ENCODE data around the gene MYH4. TPM values are rescaled to one million over a fixed set of nuclear protein-coding genes. Genes with fewer than 3 reads are reported as not detected.

Gene MYH4
- total RNA-seq, 1 donor from 2014 or later, result not detected

DNA sequence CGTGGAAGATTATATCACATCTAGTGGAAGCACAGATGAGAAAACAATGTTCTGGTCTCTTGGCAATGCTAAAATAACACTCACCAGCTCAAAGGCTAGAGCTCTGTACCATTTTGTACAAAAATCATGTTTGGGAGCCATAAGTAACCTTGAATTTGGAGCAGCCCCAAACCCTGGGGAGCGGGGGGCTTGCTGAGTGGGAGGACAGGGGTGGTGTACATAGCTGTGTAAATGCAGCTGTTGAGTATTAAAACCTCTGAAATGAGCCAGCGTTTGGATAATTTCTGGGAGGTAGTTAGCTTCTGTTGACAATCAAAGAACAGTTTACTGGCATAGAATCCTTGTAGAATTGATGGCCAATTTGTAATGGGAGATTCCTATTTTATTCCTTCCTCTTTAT lies 51.9 kb downstream of the MYH4 start:
- H3K27me3 Mint-ChIP-seq (ENCODE audit: low read depth, unreplicated experiment), result no peaks in the 10 kb centered on the region
- FAIRE-seq, result no peak
- TF ChIP-seq, protein P1, sequence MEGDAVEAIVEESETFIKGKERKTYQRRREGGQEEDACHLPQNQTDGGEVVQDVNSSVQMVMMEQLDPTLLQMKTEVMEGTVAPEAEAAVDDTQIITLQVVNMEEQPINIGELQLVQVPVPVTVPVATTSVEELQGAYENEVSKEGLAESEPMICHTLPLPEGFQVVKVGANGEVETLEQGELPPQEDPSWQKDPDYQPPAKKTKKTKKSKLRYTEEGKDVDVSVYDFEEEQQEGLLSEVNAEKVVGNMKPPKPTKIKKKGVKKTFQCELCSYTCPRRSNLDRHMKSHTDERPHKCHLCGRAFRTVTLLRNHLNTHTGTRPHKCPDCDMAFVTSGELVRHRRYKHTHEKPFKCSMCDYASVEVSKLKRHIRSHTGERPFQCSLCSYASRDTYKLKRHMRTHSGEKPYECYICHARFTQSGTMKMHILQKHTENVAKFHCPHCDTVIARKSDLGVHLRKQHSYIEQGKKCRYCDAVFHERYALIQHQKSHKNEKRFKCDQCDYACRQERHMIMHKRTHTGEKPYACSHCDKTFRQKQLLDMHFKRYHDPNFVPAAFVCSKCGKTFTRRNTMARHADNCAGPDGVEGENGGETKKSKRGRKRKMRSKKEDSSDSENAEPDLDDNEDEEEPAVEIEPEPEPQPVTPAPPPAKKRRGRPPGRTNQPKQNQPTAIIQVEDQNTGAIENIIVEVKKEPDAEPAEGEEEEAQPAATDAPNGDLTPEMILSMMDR (IDR thresholded peaks at IDR 0.05; ENCODE audit: insufficient read depth, low read depth, low read length), result no peak
- TF ChIP-seq EZH2 (IDR thresholded peaks at IDR 0.05; ENCODE audit: insufficient read depth, low read length), result no peak
- H3K4me1 ChIP-seq (ENCODE audit: insufficient read depth, low read length), result no peaks in the 10 kb centered on the region
- H3K9me3 Mint-ChIP-seq (ENCODE audit: unreplicated experiment), result peaks cover 2% of the 10 kb centered on the region
- no peaks in the 10 kb centered on the region for H3K9me3 ChIP-seq (ENCODE audit: insufficient read depth, low read depth, low read length)
- H4K20me1 ChIP-seq (ENCODE audit: insufficient read depth, low read length), result no peaks in the 10 kb centered on the region
- no peaks in the 10 kb centered on the region for H3K36me3 Mint-ChIP-seq (ENCODE audit: low read depth, unreplicated experiment)
- H3K9ac ChIP-seq (ENCODE audit: low read length), result no peak overlapping the region
- no peak overlapping the region for H3K27ac Mint-ChIP-seq (ENCODE audit: unreplicated experiment)
- DNase-seq (ENCODE audit: low read depth), result no peak
- H3K4me3 ChIP-seq (ENCODE audit: insufficient read depth, low read depth, low read length), result no peak overlapping the region
- H3K27ac ChIP-seq (ENCODE audit: low read depth, low read length), result no peak overlapping the region
- no peaks in the 10 kb centered on the region for H3K79me2 ChIP-seq (ENCODE audit: insufficient read depth, low read length)
- no peak overlapping the region for H3K4me2 ChIP-seq (ENCODE audit: low read length)
- H2AFZ ChIP-seq (ENCODE audit: low read depth, low read length), result no peak overlapping the region
- H3K4me3 Mint-ChIP-seq (ENCODE audit: unreplicated experiment), result no peak overlapping the region
- no peaks in the 10 kb centered on the region for H3K27me3 ChIP-seq (ENCODE audit: insufficient read depth, low read length)
- H3K4me1 Mint-ChIP-seq (ENCODE audit: low read depth, unreplicated experiment), result peaks cover 12% of the 10 kb centered on the region
- no peaks in the 10 kb centered on the region for H3K36me3 ChIP-seq (ENCODE audit: insufficient read depth, low read length)

- Mint-ChIP-seq H3K27ac (ENCODE audit: unreplicated experiment) (no peak overlapping the region), H3K9me3 (ENCODE audit: unreplicated experiment) (peaks cover 2% of the 10 kb centered on the region), H3K36me3 (ENCODE audit: low read depth, unreplicated experiment) (no peaks in the 10 kb centered on the region), H3K4me3 (ENCODE audit: unreplicated experiment) (no peak overlapping the region), H3K4me1 (ENCODE audit: low read depth, unreplicated experiment) (peaks cover 3% of the 10 kb centered on the region), H3K27me3 (ENCODE audit: low read depth, unreplicated experiment) (no peaks in the 10 kb centered on the region)
- Histone ChIP-seq H3K9ac (ENCODE audit: low read length) (no peak overlapping the region), H4K20me1 (ENCODE audit: insufficient read depth, low read length) (no peaks in the 10 kb centered on the region), H3K4me2 (ENCODE audit: low read length) (no peak overlapping the region), H3K4me1 (ENCODE audit: insufficient read depth, low read length) (no peaks in the 10 kb centered on the region), H3K27me3 (ENCODE audit: insufficient read depth, low read length) (no peaks in the 10 kb centered on the region), H2AFZ (ENCODE audit: low read depth, low read length) (no peak overlapping the region), H3K9me3 (ENCODE audit: insufficient read depth, low read depth, low read length) (no peaks in the 10 kb centered on the region), H3K4me3 (ENCODE audit: insufficient read depth, low read depth, low read length) (no peak overlapping the region), H3K79me2 (ENCODE audit: insufficient read depth, low read length) (no peaks in the 10 kb centered on the region), H3K27ac (ENCODE audit: low read depth, low read length) (no peak overlapping the region), H3K36me3 (ENCODE audit: insufficient read depth, low read length) (no peaks in the 10 kb centered on the region)
- DNase-seq (ENCODE audit: low read depth), result no peak
- TF ChIP-seq EZH2 (IDR thresholded peaks at IDR 0.05; ENCODE audit: insufficient read depth, low read length), result no peak
- TF ChIP-seq, protein P1 (IDR thresholded peaks at IDR 0.05; ENCODE audit: insufficient read depth, low read depth, low read length), result no peak
- FAIRE-seq, result no peak
Observed at GRCh38 chr17:10415161-10415560, 54.2 kb downstream of the MYH4 start.

DNA sequence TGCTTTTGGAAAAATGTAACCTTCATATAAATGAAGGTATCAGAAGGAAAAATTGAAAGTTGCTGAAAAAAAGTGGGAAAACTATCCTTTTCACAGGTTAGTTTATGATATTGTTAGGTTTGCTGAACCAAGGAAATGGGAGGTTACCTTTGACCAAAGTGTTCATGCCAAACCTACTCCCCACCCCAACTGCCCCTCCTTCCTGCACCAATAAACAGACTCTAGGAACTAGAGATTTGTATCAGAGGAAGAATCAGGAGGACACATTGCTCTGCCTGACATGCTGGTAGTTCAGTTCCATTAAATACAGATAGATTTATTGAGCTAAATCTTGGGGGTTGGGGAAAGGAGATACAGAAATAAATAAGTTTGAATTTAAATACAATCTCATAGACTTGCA lies 65.8 kb downstream of the MYH4 start:
- H3K9me3 ChIP-seq (ENCODE audit: insufficient read depth, low read depth, low read length), result no peaks in the 10 kb centered on the region
- Mint-ChIP-seq H3K4me1 (ENCODE audit: low read depth, unreplicated experiment) (no peaks in the 10 kb centered on the region), H3K27ac (ENCODE audit: unreplicated experiment) (no peak overlapping the region), H3K4me3 (ENCODE audit: unreplicated experiment) (no peak overlapping the region), H3K27me3 (ENCODE audit: low read depth, unreplicated experiment) (peaks cover 4% of the 10 kb centered on the region), H3K9me3 (ENCODE audit: unreplicated experiment) (no peaks in the 10 kb centered on the region), H3K36me3 (ENCODE audit: low read depth, unreplicated experiment) (no peaks in the 10 kb centered on the region)
- no peaks in the 10 kb centered on the region for H4K20me1 ChIP-seq (ENCODE audit: insufficient read depth, low read length)
- no peak overlapping the region for H3K9ac ChIP-seq (ENCODE audit: low read length)
- no peaks in the 10 kb centered on the region for H3K79me2 ChIP-seq (ENCODE audit: insufficient read depth, low read length)
- no peak overlapping the region for H2AFZ ChIP-seq (ENCODE audit: low read depth, low read length)
- no peak overlapping the region for H3K27ac ChIP-seq (ENCODE audit: low read depth, low read length)
- H3K27me3 ChIP-seq (ENCODE audit: insufficient read depth, low read length), result no peaks in the 10 kb centered on the region
- no peak overlapping the region for H3K4me2 ChIP-seq (ENCODE audit: low read length)
- DNase-seq (ENCODE audit: low read depth), result no peak
- H3K4me3 ChIP-seq (ENCODE audit: insufficient read depth, low read depth, low read length), result no peak overlapping the region
- no peak for TF ChIP-seq EZH2 (IDR thresholded peaks at IDR 0.05; ENCODE audit: insufficient read depth, low read length)
- TF ChIP-seq, protein P1 (IDR thresholded peaks at IDR 0.05; ENCODE audit: insufficient read depth, low read depth, low read length), result no peak
- no peaks in the 10 kb centered on the region for H3K4me1 ChIP-seq (ENCODE audit: insufficient read depth, low read length)
- no peaks in the 10 kb centered on the region for H3K36me3 ChIP-seq (ENCODE audit: insufficient read depth, low read length)
- FAIRE-seq, result no peak

Data from astrocyte (in vitro differentiated cells and primary cell).